ENCODE measurements around the gene MARF1.
"Not testable (repeated sequence)": the region's sequence is repeated elsewhere in the genome, so short reads cannot be mapped to it uniquely, and the experiment has no call there.

MARF1 gene

GRCh38 chr16:15653227-15653626, 10.3 kb upstream of the MARF1 start:
- DNase-seq (ENCODE audit: low read depth): no peak

GRCh38 chr16:15652293-15653001, 9.5 kb upstream of the MARF1 start:
- DNase-seq (ENCODE audit: low read depth): no peak

GRCh38 chr16:15650698-15651171, 7.8 kb upstream of the MARF1 start:
- DNase-seq (ENCODE audit: low read depth): no peak

GRCh38 chr16:15650019-15650697, 7.2 kb upstream of the MARF1 start, which contains the start of gene NDE1:
NDE1 (plus strand) TSS chr16:15650245; CDS start chr16:15664779, 14,534 bp downstream.
- DNase-seq (ENCODE audit: low read depth): peak; percentile 80

GRCh38 chr16:15649727-15650018, 6.7 kb upstream of the MARF1 start:
- no peak for DNase-seq (ENCODE audit: low read depth)

- DNase-seq (ENCODE audit: low read depth): not testable (repeated sequence)
Measured at GRCh38 chr16:15649311-15649710, 6.4 kb upstream of the MARF1 start.

GRCh38 chr16:15648135-15648730, 5.3 kb upstream of the MARF1 start:
- DNase-seq (ENCODE audit: low read depth): no peak

- no peak for DNase-seq (ENCODE audit: low read depth)
Measured at GRCh38 chr16:15647294-15648014, 4.5 kb upstream of the MARF1 start.

GRCh38 chr16:15646557-15647293, 3.8 kb upstream of the MARF1 start:
- not testable (repeated sequence) for DNase-seq (ENCODE audit: low read depth)

- DNase-seq (ENCODE audit: low read depth): not testable (repeated sequence)
Measured at GRCh38 chr16:15644962-15645465, 2.1 kb upstream of the MARF1 start.

GRCh38 chr16:15644267-15644961, 1.5 kb upstream of the MARF1 start:
- no peak for DNase-seq (ENCODE audit: low read depth)

GRCh38 chr16:15643946-15644250, 944 bp upstream of the MARF1 start:
- no peak for DNase-seq (ENCODE audit: low read depth)

- DNase-seq (ENCODE audit: low read depth): peak; percentile 71
Measured at GRCh38 chr16:15642557-15643047, 352 bp downstream of the MARF1 start.

- DNase-seq (ENCODE audit: low read depth): no peak
Measured at GRCh38 chr16:15641753-15642556, 999 bp downstream of the MARF1 start.

- no peak for DNase-seq (ENCODE audit: low read depth)
Measured at GRCh38 chr16:15640966-15641365, 2.0 kb downstream of the MARF1 start.

GRCh38 chr16:15639061-15639568, 3.8 kb downstream of the MARF1 start:
- no peak for DNase-seq (ENCODE audit: low read depth)

- DNase-seq (ENCODE audit: low read depth): no peak
Measured at GRCh38 chr16:15636392-15636873, 6.5 kb downstream of the MARF1 start.

- no peak for DNase-seq (ENCODE audit: low read depth)
Measured at GRCh38 chr16:15635926-15636325, 7.0 kb downstream of the MARF1 start.

GRCh38 chr16:15631730-15632409, 11.1 kb downstream of the MARF1 start:
- DNase-seq (ENCODE audit: low read depth): no peak

Data from activated T-cell treated with anti-CD3 and anti-CD28 coated beads for 1 hour (primary cell).